Measurements from ENCODE around the gene TMEM40.
A peak's percentile ranks its signal among the peaks of the same experiment; 100 is the strongest.

The TMEM40 gene

GRCh38 chr3:12751571-12751970 lies 7.5 kb downstream of the TMEM40 start:
- no peak for DNase-seq (ENCODE audit: low spot score)

- no peak for DNase-seq (ENCODE audit: low spot score)
Measured at GRCh38 chr3:12750658-12751071, 8.4 kb downstream of the TMEM40 start.

GRCh38 chr3:12750223-12750622 lies 8.8 kb downstream of the TMEM40 start:
- DNase-seq (ENCODE audit: low spot score) = peak; percentile 34

GRCh38 chr3:12748477-12748876 lies 10.6 kb downstream of the TMEM40 start:
- DNase-seq (ENCODE audit: low spot score) = no peak

GRCh38 chr3:12746419-12746818 lies 12.6 kb downstream of the TMEM40 start:
- no peak for DNase-seq (ENCODE audit: low spot score)

- no peak for DNase-seq (ENCODE audit: low spot score)
Measured at GRCh38 chr3:12744326-12744725, 14.7 kb downstream of the TMEM40 start.

- no peak for DNase-seq (ENCODE audit: low spot score)
Measured at GRCh38 chr3:12743583-12743982, 15.5 kb downstream of the TMEM40 start.

- no peak for DNase-seq (ENCODE audit: low spot score)
Measured at GRCh38 chr3:12742330-12743107, 16.5 kb downstream of the TMEM40 start.

GRCh38 chr3:12741209-12741608 lies 17.9 kb downstream of the TMEM40 start:
- DNase-seq (ENCODE audit: low spot score) = no peak

GRCh38 chr3:12737833-12738232 lies 21.2 kb downstream of the TMEM40 start:
- no peak for DNase-seq (ENCODE audit: low spot score)

GRCh38 chr3:12737319-12737718 lies 21.7 kb downstream of the TMEM40 start:
- DNase-seq (ENCODE audit: low spot score) = no peak

GRCh38 chr3:12734960-12735359 lies 24.1 kb downstream of the TMEM40 start:
- DNase-seq (ENCODE audit: low spot score) = no peak

GRCh38 chr3:12733566-12733965 lies 25.5 kb downstream of the TMEM40 start:
- DNase-seq (ENCODE audit: low spot score) = no peak

- no peak for DNase-seq (ENCODE audit: low spot score)
Measured at GRCh38 chr3:12730506-12731242, 28.4 kb downstream of the TMEM40 start.

- DNase-seq (ENCODE audit: low spot score) = no peak
Measured at GRCh38 chr3:12729051-12729651, 29.9 kb downstream of the TMEM40 start.

- no peak for DNase-seq (ENCODE audit: low spot score)
Measured at GRCh38 chr3:12727937-12728336, 31.1 kb downstream of the TMEM40 start.

- no peak for DNase-seq (ENCODE audit: low spot score)
Measured at GRCh38 chr3:12727481-12727880, 31.6 kb downstream of the TMEM40 start.

- DNase-seq (ENCODE audit: low spot score) = no peak
Measured at GRCh38 chr3:12725436-12725835, 33.6 kb downstream of the TMEM40 start.

- no peak for DNase-seq (ENCODE audit: low spot score)
Measured at GRCh38 chr3:12724794-12725193, 34.3 kb downstream of the TMEM40 start.

- peak; percentile 14 for DNase-seq (ENCODE audit: low spot score)
Measured at GRCh38 chr3:12723362-12723761, 35.7 kb downstream of the TMEM40 start.

GRCh38 chr3:12722226-12722625 lies 36.8 kb downstream of the TMEM40 start:
- DNase-seq (ENCODE audit: low spot score) = no peak

- DNase-seq (ENCODE audit: low spot score) = peak; percentile 86
Measured at GRCh38 chr3:12719984-12720898, 38.8 kb downstream of the TMEM40 start.
